Measurements from ENCODE around the gene BCOR.

The BCOR gene

DNA sequence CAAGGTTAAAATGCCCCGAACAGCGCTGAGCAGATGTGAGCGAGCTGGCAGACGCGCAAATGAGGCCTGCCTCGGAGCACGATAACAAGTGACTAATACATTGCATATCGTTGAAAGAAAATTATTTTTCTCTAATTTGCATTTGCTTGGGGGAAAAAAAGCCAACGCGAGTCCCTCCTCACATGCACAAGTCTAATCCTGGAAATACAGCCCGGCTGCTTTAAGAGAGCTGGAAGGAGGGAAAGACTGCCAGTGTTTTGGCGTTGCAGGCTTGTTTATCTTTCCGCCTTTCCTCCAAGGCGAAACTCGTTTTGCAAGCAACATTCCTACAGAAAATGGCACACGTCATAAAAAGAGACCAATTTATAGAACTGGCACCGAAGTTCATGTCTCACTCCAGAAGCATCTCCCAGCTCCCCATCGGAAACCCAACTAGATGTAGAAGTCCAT is 12.6 kb downstream of the BCOR start:
- Histone ChIP-seq H3K36me3 (ENCODE audit: insufficient read depth, low read length) (peaks cover 26% of the 10 kb centered on the region; the same call in 1 of the 2 replicates), H3K9me3 (ENCODE audit: insufficient read depth, low read depth, low read length) (no peaks in the 10 kb centered on the region), H3K9ac (ENCODE audit: low read depth, low read length, poor library complexity, severe bottlenecking) (no peak overlapping the region), H3K27me3 (ENCODE audit: insufficient read depth, low read length, poor library complexity, severe bottlenecking) (no peaks in the 10 kb centered on the region), H3K4me1 (ENCODE audit: insufficient read depth, low read length, poor library complexity, severe bottlenecking) (peaks cover 24% of the 10 kb centered on the region), H3F3A (ENCODE audit: low read depth) (no peaks in the 10 kb centered on the region), H3K4me2 (ENCODE audit: low read depth, low read length, poor library complexity, severe bottlenecking) (no peak overlapping the region), H3K79me2 (ENCODE audit: insufficient read depth, low read length) (peaks cover 100% of the 10 kb centered on the region), H3K9me2 (replicated peaks; ENCODE audit: low read depth, low read length) (no peaks in the 10 kb centered on the region), H3K4me3 (ENCODE audit: low read length, poor library complexity, severe bottlenecking) (no peak overlapping the region), H4K20me1 (ENCODE audit: insufficient read depth, low read length, poor library complexity, severe bottlenecking) (peaks cover 87% of the 10 kb centered on the region), H2AFZ (ENCODE audit: low read length) (no peak overlapping the region)
- TF ChIP-seq EZH2phosphoT487 (IDR thresholded peaks at IDR 0.05; ENCODE audit: borderline replicate concordance): no peak
- TF ChIP-seq, protein P1, sequence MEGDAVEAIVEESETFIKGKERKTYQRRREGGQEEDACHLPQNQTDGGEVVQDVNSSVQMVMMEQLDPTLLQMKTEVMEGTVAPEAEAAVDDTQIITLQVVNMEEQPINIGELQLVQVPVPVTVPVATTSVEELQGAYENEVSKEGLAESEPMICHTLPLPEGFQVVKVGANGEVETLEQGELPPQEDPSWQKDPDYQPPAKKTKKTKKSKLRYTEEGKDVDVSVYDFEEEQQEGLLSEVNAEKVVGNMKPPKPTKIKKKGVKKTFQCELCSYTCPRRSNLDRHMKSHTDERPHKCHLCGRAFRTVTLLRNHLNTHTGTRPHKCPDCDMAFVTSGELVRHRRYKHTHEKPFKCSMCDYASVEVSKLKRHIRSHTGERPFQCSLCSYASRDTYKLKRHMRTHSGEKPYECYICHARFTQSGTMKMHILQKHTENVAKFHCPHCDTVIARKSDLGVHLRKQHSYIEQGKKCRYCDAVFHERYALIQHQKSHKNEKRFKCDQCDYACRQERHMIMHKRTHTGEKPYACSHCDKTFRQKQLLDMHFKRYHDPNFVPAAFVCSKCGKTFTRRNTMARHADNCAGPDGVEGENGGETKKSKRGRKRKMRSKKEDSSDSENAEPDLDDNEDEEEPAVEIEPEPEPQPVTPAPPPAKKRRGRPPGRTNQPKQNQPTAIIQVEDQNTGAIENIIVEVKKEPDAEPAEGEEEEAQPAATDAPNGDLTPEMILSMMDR (conservative IDR thresholded peaks at IDR 0.05; ENCODE audit: low read length): no peak

GRCh38 chrX:40084471-40085101 is 13.2 kb downstream of the BCOR start:
- Histone ChIP-seq H3K79me2 (ENCODE audit: insufficient read depth, low read length) (peaks cover 99% of the 10 kb centered on the region), H3K4me1 (ENCODE audit: insufficient read depth, low read length, poor library complexity, severe bottlenecking) (peaks cover 23% of the 10 kb centered on the region), H3F3A (ENCODE audit: low read depth) (no peaks in the 10 kb centered on the region), H4K20me1 (ENCODE audit: insufficient read depth, low read length, poor library complexity, severe bottlenecking) (peaks cover 87% of the 10 kb centered on the region), H3K9me3 (ENCODE audit: insufficient read depth, low read depth, low read length) (no peaks in the 10 kb centered on the region), H3K4me2 (ENCODE audit: low read depth, low read length, poor library complexity, severe bottlenecking) (no peak overlapping the region), H2AFZ (ENCODE audit: low read length) (no peak overlapping the region), H3K4me3 (ENCODE audit: low read length, poor library complexity, severe bottlenecking) (no peak overlapping the region), H3K36me3 (ENCODE audit: insufficient read depth, low read length) (peaks cover 26% of the 10 kb centered on the region; the same call in 1 of the 2 replicates), H3K9ac (ENCODE audit: low read depth, low read length, poor library complexity, severe bottlenecking) (no peak overlapping the region), H3K9me2 (replicated peaks; ENCODE audit: low read depth, low read length) (no peaks in the 10 kb centered on the region), H3K27me3 (ENCODE audit: insufficient read depth, low read length, poor library complexity, severe bottlenecking) (no peaks in the 10 kb centered on the region)
- TF ChIP-seq, protein P1 (conservative IDR thresholded peaks at IDR 0.05; ENCODE audit: low read length): no peak
- TF ChIP-seq EZH2phosphoT487 (IDR thresholded peaks at IDR 0.05; ENCODE audit: borderline replicate concordance): no peak

GRCh38 chrX:40083979-40084359 is 13.8 kb downstream of the BCOR start:
- Histone ChIP-seq H3K36me3 (ENCODE audit: insufficient read depth, low read length) (peaks cover 28% of the 10 kb centered on the region; the same call in 1 of the 2 replicates), H3K79me2 (ENCODE audit: insufficient read depth, low read length) (peaks cover 99% of the 10 kb centered on the region), H3K9me2 (replicated peaks; ENCODE audit: low read depth, low read length) (no peaks in the 10 kb centered on the region), H4K20me1 (ENCODE audit: insufficient read depth, low read length, poor library complexity, severe bottlenecking) (peaks cover 87% of the 10 kb centered on the region), H3K9ac (ENCODE audit: low read depth, low read length, poor library complexity, severe bottlenecking) (no peak overlapping the region), H3K4me3 (ENCODE audit: low read length, poor library complexity, severe bottlenecking) (no peak overlapping the region), H3K27me3 (ENCODE audit: insufficient read depth, low read length, poor library complexity, severe bottlenecking) (no peaks in the 10 kb centered on the region), H3K4me2 (ENCODE audit: low read depth, low read length, poor library complexity, severe bottlenecking) (no peak overlapping the region), H3F3A (ENCODE audit: low read depth) (no peaks in the 10 kb centered on the region), H3K4me1 (ENCODE audit: insufficient read depth, low read length, poor library complexity, severe bottlenecking) (peaks cover 19% of the 10 kb centered on the region), H2AFZ (ENCODE audit: low read length) (no peak overlapping the region), H3K9me3 (ENCODE audit: insufficient read depth, low read depth, low read length) (no peaks in the 10 kb centered on the region)
- TF ChIP-seq EZH2phosphoT487 (IDR thresholded peaks at IDR 0.05; ENCODE audit: borderline replicate concordance): no peak
- TF ChIP-seq, protein P1 (conservative IDR thresholded peaks at IDR 0.05; ENCODE audit: low read length): no peak
